Bronchial epithelial cell (primary cell): ENCODE results near the gene MANF. TPM values are rescaled to one million over a fixed set of nuclear protein-coding genes. Genes with fewer than 3 reads are reported as not detected.
"Not testable (repeated sequence)": the region's sequence is repeated elsewhere in the genome, so short reads cannot be mapped to it uniquely, and the experiment has no call there.

Experiments used
- DNase-seq: peaks from one replicate; pipeline ENCODE4 v3.0.0-alpha.2; 2010; ENCODE audit warnings: low read depth
- FAIRE-seq: peaks from 2 replicates; lab custom pipeline; 2011; peaks lifted over from hg19 to GRCh38; lab: Jason Lieb, UNC
- H3K27me3 ChIP-seq: 2 replicates; pipeline ENCODE4 v1.5.1; 2011; ENCODE audit warnings: low read length; ENCODE audit not compliant: control insufficient read depth, insufficient read depth
- H3K36me3 ChIP-seq: 2 replicates; pipeline ENCODE4 v1.5.1; 2011; ENCODE audit warnings: low read length; ENCODE audit not compliant: control insufficient read depth, insufficient read depth
- H3K4me3 ChIP-seq: 2 replicates; pipeline ENCODE4 v1.5.1; 2011; ENCODE audit warnings: mild to moderate bottlenecking, low read depth, low read length, control low read depth
- total RNA-seq: library from RNA; depleted of rRNA; stranded (reverse); fragments of >200 nt; gene quantifications from 2 replicates; pipeline ENCODE4 v1.2.1, GENCODE V29; 2014
- TF ChIP-seq, protein P1 (sequence below): IDR thresholded peaks from 2 replicates; pipeline ENCODE4 v1.5.1; 2011; ENCODE audit warnings: mild to moderate bottlenecking, moderate library complexity, low read length, control low read depth, inconsistent platforms; ENCODE audit not compliant: insufficient read depth, severe bottlenecking

The MANF gene
- total RNA-seq, 1 donor from 2014 or later, result 315 TPM

DNA sequence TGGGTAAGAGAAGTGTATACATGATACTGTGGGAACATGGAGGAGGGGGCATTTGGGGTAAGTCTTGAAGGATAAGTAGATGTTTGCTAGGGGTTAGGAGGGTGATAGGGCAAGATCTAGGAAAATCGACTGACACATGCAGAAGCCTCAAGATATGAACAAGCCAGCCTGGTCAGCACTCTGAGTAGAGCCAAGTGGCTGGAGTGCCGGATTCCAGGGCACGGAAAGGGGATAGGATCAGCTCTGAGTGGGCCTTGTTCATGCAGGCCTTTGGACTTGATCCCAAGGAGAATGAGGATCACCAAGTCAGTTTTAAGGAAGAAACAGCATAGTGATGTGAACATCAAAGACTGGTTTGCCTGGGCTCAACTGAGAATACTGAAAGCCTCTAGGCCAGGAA is 24.3 kb upstream of the MANF start:
- no peak for DNase-seq
- Histone ChIP-seq H3K36me3 (no peaks in the 10 kb centered on the region), H3K27me3 (no peaks in the 10 kb centered on the region), H3K4me3 (no peak overlapping the region)
- peak; percentile 28 for FAIRE-seq
- TF ChIP-seq, protein P1, sequence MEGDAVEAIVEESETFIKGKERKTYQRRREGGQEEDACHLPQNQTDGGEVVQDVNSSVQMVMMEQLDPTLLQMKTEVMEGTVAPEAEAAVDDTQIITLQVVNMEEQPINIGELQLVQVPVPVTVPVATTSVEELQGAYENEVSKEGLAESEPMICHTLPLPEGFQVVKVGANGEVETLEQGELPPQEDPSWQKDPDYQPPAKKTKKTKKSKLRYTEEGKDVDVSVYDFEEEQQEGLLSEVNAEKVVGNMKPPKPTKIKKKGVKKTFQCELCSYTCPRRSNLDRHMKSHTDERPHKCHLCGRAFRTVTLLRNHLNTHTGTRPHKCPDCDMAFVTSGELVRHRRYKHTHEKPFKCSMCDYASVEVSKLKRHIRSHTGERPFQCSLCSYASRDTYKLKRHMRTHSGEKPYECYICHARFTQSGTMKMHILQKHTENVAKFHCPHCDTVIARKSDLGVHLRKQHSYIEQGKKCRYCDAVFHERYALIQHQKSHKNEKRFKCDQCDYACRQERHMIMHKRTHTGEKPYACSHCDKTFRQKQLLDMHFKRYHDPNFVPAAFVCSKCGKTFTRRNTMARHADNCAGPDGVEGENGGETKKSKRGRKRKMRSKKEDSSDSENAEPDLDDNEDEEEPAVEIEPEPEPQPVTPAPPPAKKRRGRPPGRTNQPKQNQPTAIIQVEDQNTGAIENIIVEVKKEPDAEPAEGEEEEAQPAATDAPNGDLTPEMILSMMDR, result no peak

DNA sequence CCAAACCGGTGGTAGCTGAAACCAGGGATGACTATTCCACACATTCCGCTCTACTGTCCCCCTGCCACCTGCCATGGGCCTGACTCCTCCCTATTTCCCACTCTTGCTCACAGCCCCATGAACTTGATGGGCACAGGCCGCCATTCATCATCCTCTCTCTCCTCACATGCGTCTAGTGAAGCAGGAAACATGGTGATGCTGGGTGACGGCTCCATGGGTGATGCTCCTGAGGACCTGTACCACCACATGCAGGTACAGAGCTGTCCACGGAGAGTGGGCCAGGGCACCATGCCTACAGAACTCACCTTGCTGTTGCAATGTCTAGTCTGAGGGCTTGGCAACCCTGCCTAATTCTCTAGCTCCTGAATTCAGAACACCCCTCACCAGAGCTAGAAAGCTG is 23.3 kb upstream of the MANF start:
- TF ChIP-seq, protein P1, result no peak
- no peaks in the 10 kb centered on the region for H3K27me3 ChIP-seq
- DNase-seq, result no peak
- no peaks in the 10 kb centered on the region for H3K36me3 ChIP-seq
- no peak overlapping the region for H3K4me3 ChIP-seq
- FAIRE-seq, result peak; percentile 36

- FAIRE-seq, result no peak
- Histone ChIP-seq H3K27me3 (no peaks in the 10 kb centered on the region), H3K4me3 (no peak overlapping the region), H3K36me3 (no peaks in the 10 kb centered on the region)
- no peak for DNase-seq
- TF ChIP-seq, protein P1, result no peak
These were observed 22.6 kb upstream of the MANF start for GRCh38 chr3:51362476-51362875.

- not testable (repeated sequence) for H3K27me3 ChIP-seq, DNase-seq, H3K4me3 ChIP-seq, FAIRE-seq, H3K36me3 ChIP-seq
These were observed 16.8 kb upstream of the MANF start for GRCh38 chr3:51368276-51368675.

DNA sequence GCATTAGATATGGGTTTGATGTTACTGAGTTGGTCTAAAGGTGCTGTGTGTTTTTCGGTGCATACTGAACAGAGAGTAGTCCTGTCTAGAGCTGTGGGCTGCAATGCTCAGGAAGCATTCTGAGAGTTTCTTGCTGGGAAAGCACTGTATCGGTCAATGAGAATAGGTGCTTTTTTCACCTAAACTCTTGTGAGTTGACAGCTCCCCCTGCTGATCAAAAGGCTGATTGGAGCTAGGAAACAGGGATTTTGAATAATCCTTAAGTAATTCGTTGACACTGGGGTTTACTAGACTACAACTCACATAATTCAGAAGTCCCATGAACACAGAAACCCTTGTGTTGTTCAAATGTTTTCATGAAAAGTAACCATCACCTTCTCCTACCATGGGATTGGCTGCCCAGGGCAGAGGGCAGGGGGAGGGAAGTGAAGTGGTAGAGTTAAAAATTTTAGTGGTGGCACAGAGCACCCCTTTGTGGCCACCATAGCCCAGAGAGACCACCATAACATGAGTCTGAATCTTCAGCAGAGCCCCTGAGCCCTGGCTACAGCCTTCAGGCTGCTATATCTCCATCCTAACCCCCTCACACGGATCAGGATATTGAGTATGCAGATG is 13.0 kb upstream of the MANF start:
- no peaks in the 10 kb centered on the region for H3K36me3 ChIP-seq
- DNase-seq (peak; percentile 63), FAIRE-seq (no peak)
- H3K4me3 ChIP-seq, result no peak overlapping the region
- H3K27me3 ChIP-seq, result no peaks in the 10 kb centered on the region
- TF ChIP-seq, protein P1, result peak; percentile 69

- FAIRE-seq (no peak), DNase-seq (no peak)
- Histone ChIP-seq H3K27me3 (no peaks in the 10 kb centered on the region), H3K36me3 (no peaks in the 10 kb centered on the region), H3K4me3 (no peak overlapping the region)
- TF ChIP-seq, protein P1, result no peak
These were observed 11.3 kb upstream of the MANF start for GRCh38 chr3:51373658-51374421.
